ENCODE data around the gene RBKS.
A peak's percentile ranks its signal among the peaks of the same experiment; 100 is the strongest.
"Not testable (repeated sequence)": the region's sequence is repeated elsewhere in the genome, so short reads cannot be mapped to it uniquely, and the experiment has no call there.

Gene RBKS

GRCh38 chr2:27756091-27756490 is 134.1 kb downstream of the RBKS start:
- no peak for DNase-seq

GRCh38 chr2:27754831-27755230 is 135.4 kb downstream of the RBKS start:
- no peak for DNase-seq

- DNase-seq: peak; percentile 90
Measured at GRCh38 chr2:27754138-27754588, 136.0 kb downstream of the RBKS start.

GRCh38 chr2:27752551-27753237 is 137.5 kb downstream of the RBKS start:
- DNase-seq: no peak

GRCh38 chr2:27751377-27751776 is 138.8 kb downstream of the RBKS start:
- no peak for DNase-seq

- not testable (repeated sequence) for DNase-seq
Measured at GRCh38 chr2:27748803-27749554, 141.2 kb downstream of the RBKS start.

- no peak for DNase-seq
Measured at GRCh38 chr2:27747827-27748352, 142.3 kb downstream of the RBKS start.

- DNase-seq: no peak
Measured at GRCh38 chr2:27746325-27746724, 143.9 kb downstream of the RBKS start.

- not testable (repeated sequence) for DNase-seq
Measured at GRCh38 chr2:27745494-27745893, 144.7 kb downstream of the RBKS start.

- no peak for DNase-seq
Measured at GRCh38 chr2:27742571-27742970, 147.6 kb downstream of the RBKS start.

- no peak for DNase-seq
Measured at GRCh38 chr2:27741673-27742072, 148.5 kb downstream of the RBKS start.

- DNase-seq: no peak
Measured at GRCh38 chr2:27739058-27739373, 151.2 kb downstream of the RBKS start.

GRCh38 chr2:27738349-27739057 is 151.7 kb downstream of the RBKS start:
- DNase-seq: no peak

GRCh38 chr2:27737676-27738348 is 152.4 kb downstream of the RBKS start:
- no peak for DNase-seq

GRCh38 chr2:27736890-27737204 is 153.3 kb downstream of the RBKS start:
- DNase-seq: no peak

- DNase-seq: no peak
Measured at GRCh38 chr2:27736031-27736889, 153.9 kb downstream of the RBKS start.

- DNase-seq: peak; percentile 80
Measured at GRCh38 chr2:27735263-27735904, 154.8 kb downstream of the RBKS start.

GRCh38 chr2:27734305-27734704 is 155.9 kb downstream of the RBKS start:
- no peak for DNase-seq

Data from activated CD4-positive, alpha-beta T cell treated with anti-CD3 and anti-CD28 coated beads for 48 hours (primary cell).